Stimulated activated CD4-positive, alpha-beta T cell treated with anti-CD3 and anti-CD28 coated beads, Interleukin-2, amount 100 ng/mL, for 24 hours (primary cell): Measurements from ENCODE around the gene CBLB.

Experiments used
- DNase-seq, 2 donors: peaks; one replicate each; pipeline ENCODE4 v3.0.0-alpha.2; 2020

Gene CBLB

DNA sequence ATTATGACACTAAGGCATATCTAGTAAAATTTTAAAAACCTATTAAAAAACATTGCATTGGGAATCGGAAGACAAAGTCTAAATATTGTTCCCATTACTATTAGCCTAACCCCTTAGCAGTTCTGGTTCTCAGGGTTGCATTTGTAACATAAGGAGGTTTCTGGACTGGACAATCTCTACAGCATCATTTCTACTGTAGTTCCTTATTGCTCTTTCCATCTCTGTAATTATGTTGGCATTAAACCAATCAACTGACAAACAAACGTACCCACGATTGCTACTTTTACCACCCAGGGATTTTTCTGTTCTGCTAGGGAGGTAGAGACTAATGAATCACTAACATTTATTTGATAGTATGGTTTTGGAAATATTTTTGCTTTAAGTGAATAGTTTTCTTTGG is 190.8 kb downstream of the CBLB start:
- DNase-seq, result no peak

DNA sequence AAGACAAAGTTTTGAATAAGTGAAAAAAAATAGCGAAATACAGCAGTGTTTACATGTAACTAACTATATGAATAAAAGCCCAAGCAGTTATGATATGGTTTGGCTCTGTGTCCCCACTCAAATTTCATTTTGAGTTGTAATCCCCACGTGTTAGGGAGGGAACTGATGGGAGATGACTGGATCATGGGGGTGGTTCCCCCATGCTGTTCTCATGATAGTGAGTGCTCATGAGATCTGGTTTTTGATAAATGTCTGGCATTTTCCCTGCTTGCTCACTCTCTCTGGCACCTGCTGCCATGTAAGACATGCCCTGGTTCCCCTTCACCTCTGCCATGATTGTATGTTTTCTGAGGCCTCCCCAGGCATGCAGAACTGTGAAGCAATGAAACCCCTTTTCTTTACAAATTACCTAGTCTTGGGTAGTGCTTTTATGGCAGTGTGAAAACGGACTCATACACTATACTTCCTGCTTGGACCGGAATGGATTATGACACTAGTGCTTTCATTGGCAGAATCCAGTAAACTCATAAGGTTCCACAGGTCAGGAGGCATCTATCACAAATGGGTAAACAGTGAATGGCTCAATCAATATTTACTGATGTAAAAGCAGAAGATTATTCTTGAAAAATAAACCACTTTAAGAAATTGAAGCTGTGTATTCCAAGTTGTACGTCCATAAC is 192.1 kb downstream of the CBLB start:
- DNase-seq, result peak; percentile 39 to 50

DNA sequence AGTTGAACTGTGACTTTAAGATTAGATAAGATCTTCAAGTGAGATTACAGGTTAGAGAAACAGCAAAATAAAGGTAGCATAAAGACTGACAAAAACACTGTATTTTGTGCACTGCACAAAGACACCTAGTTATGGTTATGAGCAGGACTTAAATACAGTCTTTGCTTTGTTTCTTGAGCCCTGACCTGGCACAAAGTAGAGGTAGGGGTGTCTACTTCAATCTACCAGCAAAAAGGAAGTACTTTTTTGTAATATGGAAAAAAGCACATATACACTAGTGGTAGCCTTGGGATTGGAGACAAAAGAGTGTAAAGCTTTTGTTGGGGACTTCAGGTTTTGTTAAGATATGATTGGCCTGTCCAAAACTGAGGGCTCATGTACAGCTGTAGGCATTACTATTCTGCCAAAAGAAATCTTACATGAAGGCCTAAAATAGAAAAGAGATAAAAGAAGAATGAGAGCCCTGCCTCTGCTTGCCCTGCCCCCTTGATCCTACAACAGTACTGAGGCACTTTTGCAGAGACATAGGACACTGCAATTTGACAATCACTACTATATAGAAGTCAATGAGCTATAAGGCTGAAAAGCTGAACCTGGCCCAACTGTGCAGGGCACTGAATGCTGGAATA is 194.3 kb downstream of the CBLB start:
- DNase-seq, result no peak

DNA sequence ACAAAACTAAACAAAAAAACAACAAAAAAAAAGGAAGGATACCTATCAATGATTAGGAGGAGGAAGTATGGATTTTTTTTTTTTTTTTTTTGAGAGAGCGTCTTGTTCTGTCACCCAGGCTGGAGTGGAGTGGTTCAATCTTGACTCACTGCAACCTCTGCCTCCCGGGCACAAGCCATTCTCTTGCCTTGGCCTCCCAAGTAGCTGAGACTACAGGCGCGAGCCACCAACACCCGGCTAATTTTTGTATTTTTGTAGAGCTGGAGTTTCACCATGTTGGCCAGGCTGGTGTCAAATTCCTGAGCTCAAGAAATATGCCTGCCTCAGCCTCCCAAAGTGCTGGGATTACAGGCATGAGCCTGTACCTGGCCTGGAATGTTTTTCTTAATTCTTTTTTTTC is 195.8 kb downstream of the CBLB start:
- no peak for DNase-seq

DNA sequence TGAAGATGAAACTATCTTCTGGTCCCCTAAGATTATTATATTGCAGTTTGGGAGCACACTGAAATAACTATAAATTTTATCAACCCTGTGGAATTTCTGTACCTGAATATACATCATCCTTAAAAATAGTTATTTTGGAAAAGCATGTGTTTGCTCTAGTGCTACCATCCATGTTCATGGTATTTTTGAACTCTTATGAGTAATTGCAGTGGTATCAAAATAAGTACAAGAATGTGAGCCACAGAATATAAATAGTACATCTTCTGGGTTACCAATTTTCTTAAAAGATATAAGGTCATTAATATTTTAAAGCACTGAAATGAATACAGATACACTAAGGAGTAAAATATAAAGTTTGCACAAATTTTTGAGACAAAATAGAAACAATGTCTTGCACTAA is 206.5 kb downstream of the CBLB start:
- no peak for DNase-seq

DNA sequence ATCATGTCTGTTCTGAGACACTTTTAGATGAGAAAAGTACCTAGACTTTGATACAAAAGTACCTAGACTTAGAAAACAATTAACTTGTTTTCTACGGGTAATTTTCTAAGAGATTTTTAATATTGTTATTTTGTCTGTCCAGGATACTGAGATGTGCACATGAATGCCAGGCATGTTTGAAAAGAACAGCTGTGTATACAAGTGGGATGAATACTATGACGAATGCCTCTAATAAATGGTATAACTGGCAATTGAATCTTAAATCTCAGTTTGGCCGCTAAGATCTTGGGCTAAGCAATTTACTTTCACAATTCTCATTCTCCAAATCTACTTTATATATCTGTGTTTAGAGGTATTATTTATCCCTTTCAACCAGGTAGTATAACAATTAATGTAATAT is 207.4 kb downstream of the CBLB start:
- no peak for DNase-seq

DNA sequence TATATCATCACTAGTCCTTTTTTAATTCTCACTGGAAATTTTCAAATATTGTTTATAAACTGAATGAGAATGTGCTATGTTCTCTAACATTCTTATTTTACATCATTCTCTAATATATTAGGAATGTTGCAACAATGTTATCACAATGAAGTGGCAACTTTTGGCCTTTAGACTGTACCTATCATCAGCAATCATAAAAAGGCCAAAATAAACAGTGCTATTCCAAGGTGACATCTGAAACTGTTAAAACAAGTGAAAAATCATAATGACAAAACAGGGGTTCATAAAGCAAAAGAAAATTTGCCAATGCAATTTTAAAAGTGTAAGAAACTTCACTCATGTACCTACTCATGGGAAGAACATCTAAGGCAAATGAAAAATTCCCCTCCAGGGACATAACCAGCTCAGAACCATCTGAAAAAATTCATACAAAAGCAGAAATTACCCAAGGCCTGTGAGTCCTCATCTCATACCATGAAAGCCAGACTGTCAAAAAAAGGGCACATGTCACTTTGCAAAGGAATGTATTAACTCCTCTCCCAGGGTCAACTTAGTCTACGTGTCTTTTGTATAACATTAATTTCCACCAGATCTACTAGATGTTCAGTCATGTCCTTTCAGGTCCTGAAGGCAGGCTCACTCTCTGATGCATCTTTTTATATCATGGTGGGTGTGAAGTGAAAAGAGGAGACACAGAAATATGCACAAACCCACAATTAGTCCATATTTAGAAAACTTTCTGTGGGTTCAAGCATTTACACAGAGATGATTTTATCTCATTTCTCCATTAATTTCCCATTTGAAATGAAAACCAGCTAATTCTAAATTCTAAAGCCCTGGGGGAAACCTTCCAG is 211.9 kb downstream of the CBLB start:
- no peak for DNase-seq

DNA sequence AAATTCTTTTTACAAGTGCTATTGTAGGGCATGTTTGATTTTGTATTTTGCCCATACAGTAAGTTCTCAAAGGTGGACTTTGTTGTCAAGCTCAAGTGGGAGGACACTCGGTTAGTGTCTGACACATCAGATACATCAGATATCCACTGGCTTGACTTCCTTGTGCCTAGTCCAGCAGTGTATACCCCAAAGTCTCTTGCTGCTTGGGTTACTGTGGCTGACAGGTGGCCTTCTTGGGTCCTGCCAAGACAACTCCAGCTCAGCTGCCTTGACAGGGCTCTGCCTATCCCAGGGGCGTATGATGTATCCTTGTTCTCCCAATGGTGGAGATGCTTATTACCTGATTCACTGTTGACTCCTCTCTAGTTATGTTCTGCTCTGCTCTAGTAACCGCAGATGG is 214.9 kb downstream of the CBLB start:
- DNase-seq, result no peak

DNA sequence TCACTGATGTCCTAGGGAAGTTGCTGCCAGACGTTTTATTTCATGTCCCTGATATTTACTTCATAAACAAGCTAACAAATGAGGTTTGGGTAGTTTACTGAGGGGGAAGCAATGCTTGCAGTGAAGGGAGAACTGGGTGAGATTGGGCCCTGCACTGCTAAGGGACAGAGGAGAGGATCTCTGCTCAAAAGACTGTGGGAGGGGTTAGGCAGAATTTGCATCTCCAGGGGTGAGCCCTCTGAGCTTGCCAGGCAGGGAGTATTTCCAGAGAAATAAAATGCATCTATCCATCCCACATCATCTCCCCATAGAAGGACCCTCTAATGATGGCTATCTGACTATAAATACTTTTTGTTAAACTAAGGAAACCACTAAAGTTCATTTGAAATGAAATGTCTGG is 215.6 kb downstream of the CBLB start:
- DNase-seq, result no peak

DNA sequence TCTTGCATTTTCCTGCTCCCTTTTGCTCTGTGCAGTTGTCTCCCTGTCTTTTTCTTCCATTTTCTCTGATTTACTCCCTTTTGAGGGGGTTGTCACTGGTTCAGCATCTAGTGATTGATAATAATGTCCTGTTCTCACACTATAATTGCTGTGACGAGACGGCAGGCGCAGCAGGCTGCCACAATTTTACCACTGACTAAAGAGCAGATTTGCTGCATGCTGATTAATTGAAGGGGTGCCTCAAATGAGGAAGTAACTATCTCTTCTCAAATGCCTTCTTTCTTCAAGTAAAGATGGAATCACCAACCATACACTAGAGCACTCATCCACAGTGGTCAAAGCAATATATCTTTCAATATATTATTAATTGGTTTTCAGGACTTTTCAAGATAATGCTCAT is 219.3 kb downstream of the CBLB start:
- DNase-seq, result no peak

DNA sequence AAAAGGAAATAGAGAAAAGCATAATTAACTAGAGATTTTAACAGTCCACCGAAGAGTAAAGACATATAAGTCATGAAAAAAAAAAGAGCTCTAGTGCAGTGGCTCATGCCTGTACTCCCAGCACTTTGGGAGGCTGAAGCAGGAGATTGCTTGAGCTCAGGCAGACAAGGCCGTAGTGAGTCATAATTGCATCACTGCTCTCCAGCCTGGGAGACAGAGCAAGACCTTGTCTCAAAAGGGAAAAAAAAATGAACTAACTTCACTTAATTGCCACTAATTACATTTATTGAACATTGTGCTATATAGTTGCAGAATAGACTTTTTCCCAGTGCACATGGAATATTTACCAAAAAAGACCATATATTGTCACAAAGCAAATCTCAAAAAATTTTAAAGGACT is 221.8 kb downstream of the CBLB start:
- DNase-seq, result no peak

DNA sequence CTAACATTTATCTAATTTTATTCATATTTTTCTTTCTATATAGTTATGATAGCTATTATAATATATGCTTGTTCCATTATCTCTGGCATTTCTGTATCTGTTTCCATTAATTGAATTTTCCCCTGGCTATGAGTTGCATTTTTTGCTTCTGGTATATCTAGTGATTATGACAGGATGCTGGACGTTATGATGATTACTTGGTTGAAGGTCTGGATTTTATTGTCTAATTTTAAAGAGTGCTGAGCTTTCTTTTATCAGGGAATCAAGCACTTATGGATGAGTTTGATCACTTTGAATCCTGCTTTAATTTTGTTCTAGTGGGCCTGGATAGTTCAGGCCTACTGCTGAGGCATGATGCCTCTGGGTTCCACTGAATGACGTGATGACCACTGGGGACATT is 229.7 kb downstream of the CBLB start:
- DNase-seq, result no peak

DNA sequence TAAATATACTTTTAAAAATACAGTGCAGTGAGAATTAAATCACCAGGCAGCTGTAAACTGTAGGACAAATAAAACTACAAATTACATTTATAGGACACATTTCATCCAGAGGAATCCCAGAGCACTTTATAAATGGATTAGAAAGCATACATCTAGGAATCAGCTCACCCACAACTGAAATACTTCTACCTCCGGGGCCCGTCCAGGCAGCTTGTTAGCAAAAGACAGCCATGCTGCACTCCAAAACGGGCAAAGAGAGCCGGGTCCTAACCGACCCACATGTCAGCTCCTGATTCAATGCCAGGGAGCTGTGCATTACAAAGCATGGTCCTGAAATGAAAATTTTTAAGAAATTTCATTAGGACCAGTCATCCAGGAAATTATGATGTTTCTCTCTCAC is 234.1 kb downstream of the CBLB start:
- no peak for DNase-seq

DNA sequence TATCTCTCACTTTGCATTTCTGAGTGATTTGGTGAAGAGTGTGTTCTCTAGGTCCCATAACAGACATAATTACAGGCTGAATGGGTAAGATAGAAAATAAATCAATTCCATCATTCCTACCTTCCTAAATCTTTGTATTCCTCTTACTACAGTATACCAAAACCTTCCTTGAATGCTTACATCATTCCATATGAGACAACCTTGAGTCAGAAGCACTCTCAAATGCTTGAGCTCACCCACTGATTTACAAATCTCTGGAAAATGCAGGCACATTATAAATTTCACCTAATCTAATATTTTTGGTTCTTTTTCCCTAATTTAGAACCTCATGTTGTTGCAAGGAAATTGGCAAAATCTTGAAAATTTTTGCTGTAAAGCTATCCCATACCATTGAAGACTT is 239.1 kb downstream of the CBLB start:
- no peak for DNase-seq

DNA sequence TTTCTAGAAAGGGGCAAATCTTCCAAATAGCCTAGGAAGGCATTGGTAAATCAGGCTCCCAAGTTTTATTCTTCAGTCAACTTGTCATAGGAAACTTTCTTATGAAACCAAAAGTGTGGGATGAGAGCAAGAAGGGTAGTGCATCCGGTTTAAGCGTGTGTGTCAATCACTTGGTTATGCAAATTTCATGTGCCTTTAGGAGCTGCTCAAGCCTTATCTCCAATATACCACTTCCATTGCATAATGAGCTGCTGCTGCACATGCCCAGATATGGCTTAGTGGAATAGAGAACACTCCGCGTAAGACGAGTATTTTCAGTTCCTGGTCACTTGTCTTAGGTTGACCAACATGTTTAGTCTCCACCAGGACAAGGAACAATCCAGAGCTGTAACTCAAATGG is 242.1 kb downstream of the CBLB start:
- no peak for DNase-seq

DNA sequence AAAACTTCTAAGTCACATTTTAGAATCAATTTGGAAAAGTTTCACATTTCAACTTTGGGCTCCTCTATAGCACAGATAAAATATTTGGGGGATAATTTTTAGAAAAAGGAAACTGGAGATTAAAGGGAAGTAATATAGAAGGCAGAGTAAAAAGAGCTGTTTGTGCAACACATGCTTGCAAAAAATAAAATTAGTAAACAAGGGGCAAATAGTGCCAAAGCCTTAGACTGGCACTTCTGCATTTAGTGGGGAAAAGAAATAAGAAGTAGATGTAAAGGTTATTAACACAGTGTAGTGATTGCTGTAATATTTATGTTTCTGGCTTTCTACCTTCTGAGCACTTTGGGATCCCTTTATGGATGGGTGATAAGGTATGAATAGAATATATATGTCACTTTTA is 246.6 kb downstream of the CBLB start:
- no peak for DNase-seq

DNA sequence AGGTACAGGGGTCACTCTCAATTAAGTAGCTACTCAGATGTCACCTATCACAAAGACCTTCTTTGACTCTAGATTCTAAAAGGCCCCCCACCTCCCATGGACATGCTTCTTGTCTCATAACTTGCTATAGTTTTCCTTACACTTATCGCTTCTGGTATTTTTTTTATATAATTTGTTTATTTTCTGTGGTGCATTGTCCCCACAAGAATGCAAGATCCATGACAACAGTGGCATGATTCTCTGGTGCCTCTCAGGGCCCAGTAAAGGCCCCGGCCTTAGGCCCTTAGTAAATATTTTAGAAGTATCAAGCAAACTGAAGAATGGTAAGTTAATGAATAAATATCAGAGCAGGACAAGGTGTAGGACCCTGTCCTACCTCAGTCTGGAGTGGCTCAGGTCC is 248.6 kb downstream of the CBLB start:
- DNase-seq, result no peak

DNA sequence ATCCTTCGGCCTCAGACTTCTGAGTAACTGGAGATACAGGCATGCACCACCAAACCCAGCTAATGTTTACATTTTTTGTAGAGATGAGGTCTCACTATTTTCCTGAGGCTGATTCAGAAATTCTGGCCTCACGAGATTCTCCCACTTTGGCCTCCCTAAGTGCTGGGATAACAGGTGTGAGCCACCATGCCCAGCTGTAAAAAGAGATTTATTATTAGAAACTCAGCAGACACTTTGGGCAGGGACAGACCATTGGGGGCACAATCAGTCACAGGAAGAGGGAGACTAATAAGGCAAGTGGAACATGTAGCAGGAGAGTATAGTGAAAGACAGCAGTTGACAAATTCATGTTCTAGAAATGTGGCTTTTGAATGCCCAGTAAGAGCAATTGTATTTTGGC is 249.2 kb downstream of the CBLB start:
- DNase-seq, result no peak

DNA sequence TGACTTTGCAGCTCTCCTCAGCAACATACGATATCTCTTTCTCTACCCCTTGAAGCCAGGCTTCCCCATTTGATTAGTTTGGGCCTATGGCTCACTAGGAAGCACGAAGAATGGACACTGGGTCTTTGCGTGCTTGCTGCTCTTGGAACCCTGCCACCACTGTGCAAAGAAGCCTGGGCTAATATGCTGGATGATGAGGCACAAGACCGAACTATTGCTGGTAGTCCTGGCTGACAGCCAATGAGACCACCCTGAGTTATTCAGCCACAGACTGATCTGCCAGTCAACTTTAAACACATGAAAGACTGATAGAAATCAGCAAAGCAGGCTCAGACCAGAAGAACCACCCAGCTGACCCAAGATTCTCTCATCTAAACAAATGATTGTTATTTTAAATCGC is 250.3 kb downstream of the CBLB start:
- no peak for DNase-seq

DNA sequence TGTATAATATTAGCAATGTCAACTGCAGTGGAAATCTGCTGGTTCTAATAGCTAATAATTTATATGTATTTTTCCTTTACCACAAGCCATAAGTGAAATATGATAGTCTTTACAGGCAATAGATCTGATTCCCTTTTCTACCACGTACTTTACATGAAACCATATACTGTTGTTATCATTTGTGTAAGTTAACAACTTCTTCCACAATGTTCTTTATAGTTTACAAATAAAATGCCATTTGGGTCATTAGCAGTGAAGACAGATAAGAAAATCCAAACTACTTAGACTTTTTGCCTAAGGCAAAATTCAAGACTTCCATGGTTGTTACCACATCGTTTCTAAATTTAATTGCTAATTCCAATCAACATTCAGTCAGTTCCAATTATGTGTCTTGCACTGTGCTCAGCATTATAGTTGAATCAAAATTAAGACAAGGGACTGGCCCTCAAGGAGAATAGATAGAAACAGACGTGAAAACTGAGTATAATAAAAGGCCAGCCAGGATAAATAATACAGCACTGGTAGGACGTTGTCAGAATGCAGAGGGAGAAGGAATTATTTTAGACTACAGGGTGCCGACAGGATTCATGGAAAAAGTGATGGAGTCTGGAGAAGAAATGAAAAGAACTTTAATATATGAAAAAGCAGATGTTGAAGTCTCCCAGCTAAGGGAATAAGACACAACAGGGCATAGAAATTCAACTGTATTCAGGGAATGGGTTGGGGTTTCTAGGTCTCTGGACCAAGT is 252.3 kb downstream of the CBLB start:
- DNase-seq, result no peak

DNA sequence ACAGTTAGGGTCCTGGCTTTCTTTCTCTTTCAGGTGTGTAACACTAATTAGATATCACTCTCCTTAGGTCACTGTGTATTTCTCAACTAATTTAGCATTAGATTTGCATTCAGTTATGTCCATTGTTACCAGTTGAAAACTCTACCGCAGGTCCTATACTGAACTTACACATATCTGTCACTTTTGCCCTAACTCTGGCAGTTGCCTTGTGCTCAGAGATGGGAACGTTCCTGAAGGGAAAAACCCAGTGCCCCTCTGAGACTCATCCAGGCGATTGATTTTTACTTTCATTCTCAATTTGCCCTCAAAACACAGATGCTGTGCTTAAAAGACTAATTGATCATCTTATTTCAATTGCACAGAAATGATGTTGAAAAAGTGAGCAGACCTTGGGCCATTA is 253.0 kb downstream of the CBLB start:
- DNase-seq, result no peak

DNA sequence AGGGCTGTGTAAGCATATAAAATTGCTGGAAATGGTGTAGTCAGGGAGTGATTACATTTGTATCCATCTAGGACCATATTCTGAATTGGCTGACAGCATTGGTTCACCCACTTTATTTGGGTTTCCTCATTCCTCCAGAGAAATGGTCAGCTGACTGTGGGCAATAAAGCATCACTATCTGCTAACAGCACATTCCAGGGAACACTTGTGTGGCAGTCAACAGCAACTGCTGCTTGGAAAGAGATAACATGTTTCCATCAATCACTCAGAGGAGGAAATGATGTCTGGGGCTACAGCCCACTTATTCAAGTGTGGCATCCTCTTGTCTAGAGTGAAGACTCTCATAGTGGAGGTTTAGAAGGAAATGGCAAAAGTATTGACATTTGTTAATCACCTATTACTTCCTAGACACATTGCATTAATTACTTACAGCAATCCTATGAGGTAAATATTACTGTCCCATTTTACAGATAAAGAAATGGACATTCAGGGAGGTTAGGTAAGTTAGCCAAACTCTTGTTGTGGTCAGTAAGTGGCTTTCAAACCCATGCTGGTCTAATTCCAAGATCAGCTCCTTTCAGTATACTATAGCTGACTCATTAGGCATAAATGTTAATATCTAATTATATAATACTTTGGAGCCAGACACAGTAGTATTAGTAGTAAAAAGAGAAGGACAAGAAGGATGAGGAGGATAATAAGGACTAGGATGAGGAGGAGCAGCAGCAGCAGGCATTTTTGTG is 254.4 kb downstream of the CBLB start:
- no peak for DNase-seq

DNA sequence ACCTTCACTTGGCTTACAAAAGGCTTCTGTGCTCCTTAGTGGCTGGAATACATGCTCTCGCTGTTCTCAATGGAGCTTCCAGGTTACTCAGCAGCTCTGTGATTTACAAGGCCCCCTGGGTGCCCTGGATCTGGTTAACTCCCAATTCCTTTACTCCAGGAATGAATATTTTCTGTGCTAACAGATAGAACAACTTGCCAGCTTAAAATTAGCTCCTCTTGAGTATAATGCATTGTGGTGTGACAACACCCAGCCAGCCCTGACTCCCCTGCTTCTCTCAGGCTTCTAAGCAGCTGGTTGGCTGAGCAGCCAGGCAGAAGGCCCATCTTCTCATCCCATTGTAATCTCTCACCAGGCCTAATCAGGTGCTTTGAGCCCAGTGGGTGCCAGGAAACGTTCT is 255.7 kb downstream of the CBLB start:
- no peak for DNase-seq
